ENCODE measurements around the gene TECTA. TPM values are rescaled to one million over a fixed set of nuclear protein-coding genes. Genes with fewer than 3 reads are reported as not detected.
A peak's percentile ranks its signal among the peaks of the same experiment; 100 is the strongest.
"Not testable (repeated sequence)": the region's sequence is repeated elsewhere in the genome, so short reads cannot be mapped to it uniquely, and the experiment has no call there.

TECTA gene
- total RNA-seq, 1 donor from 2014 or later = 0.28 TPM

GRCh38 chr11:121231576-121232278, 130.7 kb downstream of the TECTA start:
- ATAC-seq = no peak

DNA sequence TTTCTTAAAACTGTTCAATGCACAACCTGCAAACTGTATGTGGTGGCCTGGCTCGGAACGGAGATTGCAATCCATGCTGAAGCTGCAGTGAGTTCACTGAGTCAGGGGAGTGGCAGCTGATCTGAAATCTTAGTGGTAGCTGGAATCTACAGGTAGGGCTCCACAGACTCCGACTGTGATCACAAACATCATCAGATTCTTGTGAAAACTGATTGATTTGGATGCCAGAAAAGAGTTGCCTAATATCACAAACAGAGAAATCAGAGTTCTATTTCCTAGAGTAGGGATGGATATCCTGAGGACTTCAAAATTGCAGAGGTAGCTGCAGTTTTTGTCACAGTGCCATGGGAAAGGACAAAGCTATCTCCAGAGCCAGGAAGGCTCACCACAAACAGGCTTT, 134.0 kb downstream of the TECTA start:
- no peak for ATAC-seq

DNA sequence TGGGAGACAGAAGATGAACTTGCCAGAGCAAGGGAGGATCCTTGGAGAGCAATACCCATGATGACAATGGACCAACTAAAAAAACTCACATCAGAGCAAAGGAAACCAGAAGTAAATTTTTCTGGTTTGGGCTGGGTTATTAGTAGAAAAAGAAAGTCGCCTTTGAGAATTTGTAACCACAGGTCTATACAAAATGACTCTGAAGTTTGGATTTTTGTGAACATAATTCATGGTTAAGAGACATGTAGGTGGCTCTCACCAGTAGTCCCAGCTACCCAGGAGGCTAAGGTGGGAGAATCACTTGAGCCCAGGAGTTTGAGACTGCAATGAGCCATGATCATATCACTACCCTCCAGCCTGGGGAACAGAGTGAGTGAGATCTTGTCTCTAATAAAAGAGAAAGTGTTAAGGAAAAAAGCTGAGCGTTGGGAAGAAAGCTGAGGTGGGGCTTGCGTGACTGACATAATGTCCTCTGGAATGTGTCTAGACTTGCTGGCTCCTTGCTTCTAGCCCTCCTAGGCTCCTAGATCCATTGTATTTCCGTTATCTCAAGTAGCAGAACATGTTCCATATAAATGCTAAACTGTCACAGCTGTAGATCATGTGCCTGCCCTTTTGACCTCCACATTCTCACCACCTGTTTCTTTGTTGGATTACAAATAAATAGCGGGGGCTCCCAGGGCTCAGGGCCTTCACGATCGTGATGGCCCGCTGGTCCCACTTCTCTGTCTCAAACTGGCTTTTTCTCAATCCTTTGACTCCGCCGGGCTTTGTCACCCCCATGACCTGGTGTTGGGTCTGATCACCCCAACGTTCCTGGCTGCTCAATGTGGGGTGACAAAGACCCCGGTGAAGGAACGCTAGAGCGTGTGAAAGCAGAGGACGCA, 135.3 kb downstream of the TECTA start:
- no peak for ATAC-seq

- not testable (repeated sequence) for ATAC-seq
Measured at GRCh38 chr11:121237247-121237646, 136.2 kb downstream of the TECTA start.

DNA sequence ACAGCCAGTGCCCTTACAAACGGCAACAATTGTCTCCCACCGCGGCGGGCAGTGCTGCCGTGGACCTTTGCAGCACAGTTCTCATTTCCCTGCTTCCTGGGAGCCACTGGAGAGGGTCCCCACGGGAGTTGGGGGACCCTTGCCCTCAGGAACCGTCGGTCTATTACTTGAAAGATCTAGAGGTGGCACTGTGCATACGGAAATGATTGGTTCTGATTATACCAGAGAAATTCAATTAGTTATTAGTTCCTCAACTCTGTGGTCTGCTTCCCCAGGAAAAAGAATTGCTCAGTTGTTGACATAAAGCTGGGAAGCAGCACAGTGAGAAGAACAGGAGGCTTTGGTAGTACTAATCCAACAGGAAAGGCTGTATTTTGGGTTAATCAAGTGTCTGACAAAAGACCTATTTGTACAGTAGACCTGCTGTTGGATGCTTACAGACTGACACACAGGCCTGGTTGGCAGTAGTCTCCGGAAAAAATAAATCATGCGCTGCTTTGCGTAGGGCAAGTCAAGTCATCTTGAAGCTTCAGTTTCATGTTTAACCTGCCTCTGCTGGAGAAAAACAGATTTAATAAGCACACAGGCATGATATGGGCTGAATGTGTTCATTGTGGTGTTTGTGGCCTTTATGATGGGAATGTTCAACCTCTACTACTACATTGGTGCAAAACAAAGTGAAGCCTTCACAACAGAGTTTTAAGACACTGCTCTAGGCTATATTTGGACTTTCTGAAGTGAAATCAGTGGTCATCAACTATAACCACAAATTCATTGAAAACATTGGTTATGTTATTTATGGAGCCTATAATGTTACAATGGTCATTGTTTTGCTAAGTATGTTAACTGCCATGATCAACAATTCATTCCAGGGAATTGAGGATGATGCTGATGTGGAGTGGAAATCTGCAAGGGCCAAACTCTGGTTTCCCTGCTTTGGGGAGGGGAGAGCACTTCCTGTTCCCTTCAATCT, 136.9 kb downstream of the TECTA start:
- ATAC-seq = no peak

GRCh38 chr11:121238956-121239355, 137.9 kb downstream of the TECTA start:
- ATAC-seq = no peak

GRCh38 chr11:121240001-121240400, 139.0 kb downstream of the TECTA start:
- ATAC-seq = not testable (repeated sequence)

DNA sequence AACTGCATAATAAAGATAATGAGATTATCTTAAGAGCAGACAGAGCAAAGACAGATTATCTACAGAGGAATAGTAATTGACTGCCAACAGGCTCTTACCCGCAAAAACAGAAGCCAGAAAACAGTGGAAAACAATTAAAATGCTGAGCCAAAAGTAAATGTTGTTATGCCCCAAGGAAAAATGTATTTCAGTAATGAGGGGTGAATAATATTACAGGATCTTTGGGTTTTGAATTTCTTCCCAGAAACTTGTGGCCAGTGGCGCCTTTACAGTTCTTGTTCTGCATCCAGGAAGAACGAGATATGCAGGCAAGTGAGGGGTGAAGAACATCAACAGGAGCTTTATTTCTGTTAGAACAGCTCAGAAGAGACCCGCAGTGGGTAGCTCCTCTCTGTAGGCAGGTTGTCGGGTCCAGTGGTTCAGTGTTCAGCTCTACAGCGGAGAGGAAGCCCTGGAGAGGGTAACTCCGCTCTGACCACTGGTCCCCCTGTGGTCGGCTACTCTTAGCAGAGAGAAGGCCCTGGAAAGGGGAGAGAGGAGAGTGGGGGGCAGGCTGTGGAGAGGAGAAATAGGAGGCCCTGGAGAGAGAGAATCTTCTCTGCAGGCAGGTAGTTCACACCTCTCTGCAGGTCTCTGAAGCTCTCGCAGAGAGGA, 139.7 kb downstream of the TECTA start:
- ATAC-seq = peak; percentile 20

Other genes starting within 250 kb of the TECTA start
- 5.9 TPM for gene TBCEL, start 77.1 kb upstream of the TECTA start, total RNA-seq
- 47.9 TPM for gene SC5D, start 191.5 kb downstream of the TECTA start, total RNA-seq